ENCODE measurements around the gene CACNB2.

The CACNB2 gene

GRCh38 chr10:18216482-18216881, 76.3 kb downstream of the CACNB2 start:
- Histone ChIP-seq H3K27ac (no peak overlapping the region), H3K4me3 (no peak overlapping the region), H3K4me1 (peaks cover 0 to 3% (median 0%) of the 10 kb centered on the region in 4 donors), H3K9me3 (no peaks in the 10 kb centered on the region), H3K36me3 (no peaks in the 10 kb centered on the region), H3K27me3 (no peaks in the 10 kb centered on the region)
- intact Hi-C loops (cut with DNase I; ENCODE audit: low total_unique reads): loop anchor here (5.0 to 10.0 kb wide), 2 partner anchors 112 to 304 kb away; no protein-coding TSS in a partner anchor
- DNase-seq: no peak
- TF ChIP-seq CTCF (IDR thresholded peaks at IDR 0.05): peak; percentile 23 to 29

- H3K9me3 ChIP-seq: no peaks in the 10 kb centered on the region
- H3K27ac ChIP-seq: no peak overlapping the region
- H3K27me3 ChIP-seq: no peaks in the 10 kb centered on the region
- intact Hi-C loops (cut with DNase I; ENCODE audit: low total_unique reads): loop anchor here (5.0 to 10.0 kb wide), 2 partner anchors 113 to 305 kb away; no protein-coding TSS in a partner anchor
- H3K4me3 ChIP-seq: no peak overlapping the region
- peaks cover 0 to 3% (median 0%) of the 10 kb centered on the region in 4 donors for H3K4me1 ChIP-seq
- DNase-seq: no peak
- no peaks in the 10 kb centered on the region for H3K36me3 ChIP-seq
- TF ChIP-seq CTCF (IDR thresholded peaks at IDR 0.05): no peak
Measured at GRCh38 chr10:18217577-18217976, 77.4 kb downstream of the CACNB2 start.

GRCh38 chr10:18219146-18219545, 78.9 kb downstream of the CACNB2 start:
- no peak for DNase-seq
- intact Hi-C loops (cut with DNase I; ENCODE audit: low total_unique reads): loop anchor here (5.0 to 10.0 kb wide), 2 partner anchors 114 to 307 kb away; no protein-coding TSS in a partner anchor
- TF ChIP-seq CTCF (IDR thresholded peaks at IDR 0.05): no peak
- H3K4me1 ChIP-seq: peaks cover 0 to 3% (median 0%) of the 10 kb centered on the region in 4 donors
- H3K36me3 ChIP-seq: no peaks in the 10 kb centered on the region
- no peak overlapping the region for H3K27ac ChIP-seq
- H3K9me3 ChIP-seq: no peaks in the 10 kb centered on the region
- H3K4me3 ChIP-seq: no peak overlapping the region
- H3K27me3 ChIP-seq: no peaks in the 10 kb centered on the region

GRCh38 chr10:18221123-18221522, 80.9 kb downstream of the CACNB2 start:
- Histone ChIP-seq H3K27ac (no peak overlapping the region), H3K4me1 (no peaks in the 10 kb centered on the region), H3K9me3 (no peaks in the 10 kb centered on the region), H3K4me3 (no peak overlapping the region), H3K27me3 (no peaks in the 10 kb centered on the region), H3K36me3 (no peaks in the 10 kb centered on the region)
- no peak for DNase-seq
- intact Hi-C loops (cut with DNase I; ENCODE audit: low total_unique reads): no loop called here
- no peak for TF ChIP-seq CTCF (IDR thresholded peaks at IDR 0.05)

- TF ChIP-seq CTCF (IDR thresholded peaks at IDR 0.05): no peak
- no peaks in the 10 kb centered on the region for H3K4me1 ChIP-seq
- H3K27me3 ChIP-seq: no peaks in the 10 kb centered on the region
- H3K27ac ChIP-seq: no peak overlapping the region
- no peaks in the 10 kb centered on the region for H3K36me3 ChIP-seq
- no peaks in the 10 kb centered on the region for H3K9me3 ChIP-seq
- no peak for DNase-seq
- H3K4me3 ChIP-seq: no peak overlapping the region
- intact Hi-C loops (cut with DNase I; ENCODE audit: low total_unique reads): no loop called here
Measured at GRCh38 chr10:18221882-18222281, 81.7 kb downstream of the CACNB2 start.

GRCh38 chr10:18222866-18223265, 82.6 kb downstream of the CACNB2 start:
- no peak for TF ChIP-seq CTCF (IDR thresholded peaks at IDR 0.05)
- Histone ChIP-seq H3K4me3 (no peak overlapping the region), H3K27me3 (no peaks in the 10 kb centered on the region), H3K36me3 (no peaks in the 10 kb centered on the region), H3K27ac (no peak overlapping the region), H3K9me3 (no peaks in the 10 kb centered on the region), H3K4me1 (no peaks in the 10 kb centered on the region)
- intact Hi-C loops (cut with DNase I; ENCODE audit: low total_unique reads): no loop called here
- no peak for DNase-seq
